HepG2 (cell line): ENCODE measurements around the gene SLC35F3. TPM values are rescaled to one million over a fixed set of nuclear protein-coding genes. Genes with fewer than 3 reads are reported as not detected.

Source experiments
- ATAC-seq: fragments of 200-7000 bp; cut with Tn5 transposase; 3 replicates; pipeline ENCODE4 v1.9.1; 2020; ENCODE audit warnings: mild to moderate bottlenecking, moderate library complexity
- BruUV-seq: library from RNA; stranded (reverse); fragments of 400-500 nt; replicated peaks from 2 replicates; lab custom pipeline; 2021; lab: Mats Ljungman, UMichigan
- CTCF ChIA-PET: fragments of 300-600 bp; formaldehyde crosslinking; extraction: SDS; loops from one replicate; lab custom pipeline; 2021; ENCODE audit warnings: low total read pairs, inconsistent platforms, low intra/inter-chr PET ratio; lab: Yijun Ruan, JAX
- POLR2A ChIA-PET: fragments of 350-600 bp; sonication (Branson Sonifier 250); formaldehyde crosslinking; loops from one replicate; lab custom pipeline; 2020; ENCODE audit warnings: antibody characterized with exemption, inconsistent platforms; lab: Yijun Ruan, JAX
- DNase-seq: peaks from one replicate; pipeline ENCODE4 v3.0.0-alpha.2; 2015; ENCODE audit warnings: low spot score
- FAIRE-seq: peaks from 3 replicates; lab custom pipeline; 2011; peaks lifted over from hg19 to GRCh38; lab: Jason Lieb, UNC
- H2AFZ ChIP-seq: one replicate; pipeline ENCODE4 v1.6.1; 2011; ENCODE audit warnings: low read length, inconsistent platforms
- H3K27ac ChIP-seq: fragments of 300-600 bp; 3 replicates; pipeline ENCODE4 v1.8.0; 2011; ENCODE audit warnings: mixed run types, mild to moderate bottlenecking, mixed read lengths, low read length, inconsistent platforms; ENCODE audit not compliant: insufficient read depth; ENCODE audit errors: extremely low read length
- H3K27me3 ChIP-seq, 2 experiments: fragments of 200-600 bp in 1 of 2; 2 replicates in 1 of 2; 3 replicates in 1 of 2; pipeline versions ENCODE4 v1.6.0 to v1.8.0; 2011; ENCODE audit warnings: low read length in 2 of 2, mild to moderate bottlenecking in 2 of 2, moderate library complexity in 2 of 2, inconsistent platforms in 1 of 2; ENCODE audit not compliant: insufficient read depth in 2 of 2, control insufficient read depth in 1 of 2
- H3K36me3 ChIP-seq, 2 experiments: fragments of 200-600 bp in 1 of 2; replicated peaks in 1 of 2; 2 replicates in 1 of 2; 3 replicates in 1 of 2; pipeline versions ENCODE4 v1.5.1 to v1.8.0; 2011; ENCODE audit warnings: low read length in 2 of 2, inconsistent platforms in 1 of 2; ENCODE audit not compliant: insufficient read depth in 2 of 2, control insufficient read depth in 1 of 2
- H3K4me1 ChIP-seq: 2 replicates; pipeline ENCODE4 v1.5.1; 2012; ENCODE audit warnings: low read length, inconsistent platforms; ENCODE audit not compliant: insufficient read depth
- H3K4me2 ChIP-seq: 2 replicates; pipeline ENCODE4 v1.6.0; 2011; ENCODE audit warnings: low read depth, low read length, inconsistent platforms
- H3K4me3 ChIP-seq, 3 experiments: fragments of 200-600 bp in 1 of 3; sonication (generic), shearing (Covaris generic) in 1 of 3; replicated peaks in 1 of 3; 2 replicates each; pipeline ENCODE4 v1.5.1; 2011 to 2016; ENCODE audit warnings: low read length in 3 of 3, inconsistent platforms in 2 of 3, low read depth in 2 of 3, mild to moderate bottlenecking in 2 of 3, control low read depth in 1 of 3, mixed read lengths in 1 of 3; ENCODE audit not compliant: insufficient read depth in 1 of 3
- H3K79me2 ChIP-seq: one replicate; pipeline ENCODE4 v1.6.1; 2011; ENCODE audit warnings: low read length, inconsistent platforms; ENCODE audit not compliant: insufficient read depth
- H3K9ac ChIP-seq: 2 replicates; pipeline ENCODE4 v1.6.0; 2011; ENCODE audit warnings: mild to moderate bottlenecking, low read depth, low read length, inconsistent platforms; ENCODE audit not compliant: insufficient read depth
- H3K9me3 ChIP-seq: 2 replicates; pipeline ENCODE4 v1.5.1; 2012; ENCODE audit warnings: mild to moderate bottlenecking, low read length
- H4K20me1 ChIP-seq: 2 replicates; pipeline ENCODE4 v1.6.0; 2011; ENCODE audit warnings: inconsistent platforms, mild to moderate bottlenecking, low read length, moderate library complexity; ENCODE audit not compliant: insufficient read depth
- WGBS: methylation state at CpG from one replicate; pipeline ENCODE4 v1.1.6; 2017; ENCODE audit warnings: low lambda C conversion rate; 5-methylcytosine and 5-hydroxymethylcytosine counted together
- in situ Hi-C: cut with HindIII; loops from 2 replicates; pipeline ENCODE4 v1.10.0; 2017; ENCODE audit warnings: low pct_unique_long_range_greater_than_20kb; ENCODE audit not compliant: extremely low pct_ligation_motif_present
- intact Hi-C: fragments of 100-400 bp; cut with micrococcal nuclease; formaldehyde crosslinking; loops from one replicate; pipeline ENCODE4 v1.10.0; 2022; ENCODE audit not compliant: unreplicated experiment
- polyA plus RNA-seq, 8 experiments: library from polyadenylated mRNA; depleted of rRNA in 3 of 8; stranded (reverse) in 7 of 8; unstranded in 1 of 8; fragments of >200 nt; fragmentation: Illumina TruSeq in 4 of 8; extraction: Trizol in 4 of 8; gene quantifications; 2 replicates each; pipeline versions ENCODE4 v1.2.1 to v1.2.3, GENCODE V29; 2011 to 2016; ENCODE audit warnings: low read depth in 4 of 8, missing spikeins in 1 of 8, mixed read lengths in 1 of 8; ENCODE audit not compliant: insufficient read depth in 1 of 8
- total RNA-seq, 5 experiments: library from RNA; depleted of rRNA; stranded (reverse); fragments of >200 nt; fragmentation: Illumina TruSeq; extraction: Trizol; gene quantifications; 2 replicates each; pipeline ENCODE4 v1.2.3, GENCODE V29; 2016; ENCODE audit warnings: low read depth in 1 of 5
- TF ChIP-seq, protein P1 (sequence below): sonication (generic); formaldehyde crosslinking; IDR thresholded peaks from 2 replicates; pipeline ENCODE4 v1.5.0; 2020; ENCODE audit warnings: missing genetic modification reagents, mild to moderate bottlenecking, borderline replicate concordance
- TF ChIP-seq, protein P2 (sequence below): sonication (generic); formaldehyde crosslinking; IDR thresholded peaks from 2 replicates; pipeline ENCODE4 v1.5.0; 2020; ENCODE audit warnings: mild to moderate bottlenecking, missing genetic modification reagents, moderate library complexity

Gene SLC35F3
- total and polyA plus RNA-seq, 2 of the 13 experiments (the other 11 are each of a cell fraction or from before 2014, with no cell fraction given): not detected

DNA sequence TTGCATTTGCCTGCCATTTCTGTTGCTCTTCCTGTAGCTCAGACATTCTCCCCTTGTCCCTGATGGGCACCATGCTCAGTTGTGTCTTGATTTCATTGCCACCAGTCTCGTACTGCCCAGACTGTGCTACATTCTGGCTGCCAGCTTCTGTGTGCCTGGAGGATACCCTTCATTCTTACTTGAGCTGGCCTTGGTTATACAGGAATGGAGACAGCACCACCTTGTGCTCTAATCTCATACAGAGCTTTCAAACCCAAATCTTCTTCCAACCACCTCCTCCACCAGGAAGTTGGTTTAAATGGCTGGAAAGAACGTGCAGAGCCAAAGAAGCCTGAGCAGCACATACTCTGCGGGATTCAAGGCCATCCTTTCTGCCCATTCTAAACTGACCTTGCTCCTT lies 165.3 kb downstream of the SLC35F3 start:
- in situ Hi-C loops: loop anchor here (10.0 kb wide), 1 partner anchor 675 kb away; no protein-coding TSS in a partner anchor

More for the DNA sequence above, 165.3 kb downstream of the SLC35F3 start:
- POLR2A ChIA-PET: no interaction called here
- CTCF ChIA-PET: no interaction called here
- Histone ChIP-seq H3K9me3 (no peaks in the 10 kb centered on the region), H3K4me1 (no peaks in the 10 kb centered on the region), H3K27me3 (peaks cover 0 to 7% of the 10 kb centered on the region in 2 experiments; a peak in 1 of 5 replicates), H3K9ac (no peak overlapping the region), H3K4me2 (no peak overlapping the region), H3K79me2 (no peaks in the 10 kb centered on the region), H3K4me3 (no peak overlapping the region), H4K20me1 (no peaks in the 10 kb centered on the region), H3K36me3 (no peaks in the 10 kb centered on the region), H3K27ac (no peak overlapping the region), H2AFZ (no peak overlapping the region)
- intact Hi-C loops: no loop called here
- ATAC-seq: peak; percentile 46
- WGBS: 0% methylated on average over 3 of the region's 3 CpGs
- DNase-seq: no peak
- FAIRE-seq: no peak
- BruUV-seq: no TSS peak
- TF ChIP-seq, protein P1, sequence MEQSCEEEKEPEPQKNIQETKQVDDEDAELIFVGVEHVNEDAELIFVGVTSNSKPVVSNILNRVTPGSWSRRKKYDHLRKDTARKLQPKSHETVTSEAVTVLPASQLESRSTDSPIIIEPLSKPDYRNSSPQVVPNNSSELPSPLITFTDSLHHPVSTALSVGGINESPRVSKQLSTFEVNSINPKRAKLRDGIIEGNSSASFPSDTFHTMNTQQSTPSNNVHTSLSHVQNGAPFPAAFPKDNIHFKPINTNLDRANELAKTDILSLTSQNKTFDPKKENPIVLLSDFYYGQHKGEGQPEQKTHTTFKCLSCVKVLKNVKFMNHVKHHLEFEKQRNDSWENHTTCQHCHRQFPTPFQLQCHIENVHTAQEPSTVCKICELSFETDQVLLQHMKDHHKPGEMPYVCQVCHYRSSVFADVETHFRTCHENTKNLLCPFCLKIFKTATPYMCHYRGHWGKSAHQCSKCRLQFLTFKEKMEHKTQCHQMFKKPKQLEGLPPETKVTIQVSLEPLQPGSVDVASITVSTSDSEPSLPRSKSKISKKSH (CRISPR knock-in tag): no peak
- TF ChIP-seq, protein P2, sequence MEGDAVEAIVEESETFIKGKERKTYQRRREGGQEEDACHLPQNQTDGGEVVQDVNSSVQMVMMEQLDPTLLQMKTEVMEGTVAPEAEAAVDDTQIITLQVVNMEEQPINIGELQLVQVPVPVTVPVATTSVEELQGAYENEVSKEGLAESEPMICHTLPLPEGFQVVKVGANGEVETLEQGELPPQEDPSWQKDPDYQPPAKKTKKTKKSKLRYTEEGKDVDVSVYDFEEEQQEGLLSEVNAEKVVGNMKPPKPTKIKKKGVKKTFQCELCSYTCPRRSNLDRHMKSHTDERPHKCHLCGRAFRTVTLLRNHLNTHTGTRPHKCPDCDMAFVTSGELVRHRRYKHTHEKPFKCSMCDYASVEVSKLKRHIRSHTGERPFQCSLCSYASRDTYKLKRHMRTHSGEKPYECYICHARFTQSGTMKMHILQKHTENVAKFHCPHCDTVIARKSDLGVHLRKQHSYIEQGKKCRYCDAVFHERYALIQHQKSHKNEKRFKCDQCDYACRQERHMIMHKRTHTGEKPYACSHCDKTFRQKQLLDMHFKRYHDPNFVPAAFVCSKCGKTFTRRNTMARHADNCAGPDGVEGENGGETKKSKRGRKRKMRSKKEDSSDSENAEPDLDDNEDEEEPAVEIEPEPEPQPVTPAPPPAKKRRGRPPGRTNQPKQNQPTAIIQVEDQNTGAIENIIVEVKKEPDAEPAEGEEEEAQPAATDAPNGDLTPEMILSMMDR (CRISPR knock-in tag): peak; percentile 26; the same call in 1 of the 2 replicates
